ENCODE results near the gene PI16.
"Not testable (repeated sequence)": the region's sequence is repeated elsewhere in the genome, so short reads cannot be mapped to it uniquely, and the experiment has no call there.

PI16 gene

GRCh38 chr6:36929152-36929551 lies 25.4 kb upstream of the PI16 start:
- DNase-seq = no peak

GRCh38 chr6:36929607-36930006 lies 24.9 kb upstream of the PI16 start:
- no peak for DNase-seq

- DNase-seq = no peak
Measured at GRCh38 chr6:36930483-36930882, 24.1 kb upstream of the PI16 start.

- no peak for DNase-seq
Measured at GRCh38 chr6:36933102-36933501, 21.4 kb upstream of the PI16 start.

- DNase-seq = no peak
Measured at GRCh38 chr6:36933519-36933918, 21.0 kb upstream of the PI16 start.

DNA sequence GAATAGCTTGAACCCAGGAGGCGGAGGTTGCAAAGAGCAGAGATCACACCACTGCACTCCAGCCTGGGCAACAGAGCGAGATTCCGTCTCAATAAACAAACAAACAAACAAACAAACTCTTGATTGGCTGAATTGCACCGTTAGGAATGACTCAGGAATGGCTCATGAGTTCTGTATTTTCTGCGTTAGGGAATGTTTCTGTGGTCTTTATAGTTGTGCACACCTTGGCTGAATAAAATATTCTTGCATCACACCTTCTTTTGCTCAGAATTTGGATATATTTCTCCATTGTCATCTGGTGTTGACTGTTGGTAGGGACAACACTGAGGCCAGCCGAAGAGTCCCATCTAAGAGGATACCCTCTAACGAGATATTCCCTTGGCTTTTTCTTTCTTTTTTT lies 19.6 kb upstream of the PI16 start:
- no peak for DNase-seq

DNA sequence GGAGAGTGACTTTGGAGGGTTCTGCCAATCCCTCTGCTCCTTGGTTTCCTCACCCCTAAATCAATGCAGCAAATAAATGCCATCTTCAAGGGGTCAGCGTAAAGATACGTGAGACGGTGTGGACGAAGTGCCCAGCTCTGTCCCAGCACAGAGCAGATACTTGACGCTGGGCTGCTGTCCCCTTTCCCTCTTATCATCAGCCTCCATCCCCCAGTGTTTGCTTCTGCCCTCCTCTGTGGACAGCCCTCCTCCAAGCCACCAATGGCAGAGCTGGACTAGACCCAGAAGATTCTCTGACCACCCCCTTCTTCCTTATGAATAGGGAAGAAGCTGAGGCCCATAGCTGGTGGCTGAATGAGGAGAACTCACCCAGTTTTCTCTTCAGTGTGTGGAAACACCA lies 17.7 kb upstream of the PI16 start:
- no peak for DNase-seq

DNA sequence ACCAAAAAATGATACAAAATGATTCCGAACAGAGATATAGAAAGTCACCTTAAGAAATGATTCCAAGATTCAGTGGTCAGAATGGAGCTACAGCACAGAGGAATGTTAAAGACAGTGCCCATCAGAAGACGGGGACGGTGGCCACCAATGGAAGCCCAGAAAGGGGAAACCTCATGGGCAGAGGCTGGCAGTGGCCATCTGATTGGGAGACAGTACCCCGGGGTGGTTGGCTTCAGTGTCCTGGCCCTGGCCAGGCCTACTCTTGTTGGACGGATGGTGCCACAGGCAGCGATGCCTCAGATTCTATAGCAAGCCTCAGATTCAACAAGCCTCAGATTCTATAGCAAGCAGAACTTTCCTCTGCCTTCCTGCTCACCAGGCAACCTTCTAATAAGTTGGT lies 16.6 kb upstream of the PI16 start:
- no peak for DNase-seq

GRCh38 chr6:36938536-36938935 lies 16.0 kb upstream of the PI16 start:
- DNase-seq = no peak

DNA sequence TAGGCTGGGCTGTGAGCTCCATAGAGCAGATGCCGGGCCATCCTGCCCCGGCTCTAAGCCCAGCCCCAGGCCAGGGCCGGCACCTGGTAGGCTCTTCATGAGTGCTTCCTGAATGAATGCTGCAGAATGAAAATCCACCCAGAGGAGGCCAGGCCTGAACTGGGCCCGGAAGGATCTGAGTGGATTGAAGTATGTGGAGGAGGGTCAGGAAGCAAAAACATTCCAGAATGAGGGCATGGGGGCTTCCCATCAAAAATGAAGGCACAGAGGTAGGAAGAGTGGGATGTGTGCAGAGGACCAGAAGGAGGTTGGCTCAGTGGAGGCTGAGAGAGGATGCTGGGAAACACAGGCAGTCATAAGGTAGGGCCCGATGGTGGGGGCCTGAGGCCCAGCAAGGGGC lies 15.5 kb upstream of the PI16 start:
- DNase-seq = not testable (repeated sequence)

DNA sequence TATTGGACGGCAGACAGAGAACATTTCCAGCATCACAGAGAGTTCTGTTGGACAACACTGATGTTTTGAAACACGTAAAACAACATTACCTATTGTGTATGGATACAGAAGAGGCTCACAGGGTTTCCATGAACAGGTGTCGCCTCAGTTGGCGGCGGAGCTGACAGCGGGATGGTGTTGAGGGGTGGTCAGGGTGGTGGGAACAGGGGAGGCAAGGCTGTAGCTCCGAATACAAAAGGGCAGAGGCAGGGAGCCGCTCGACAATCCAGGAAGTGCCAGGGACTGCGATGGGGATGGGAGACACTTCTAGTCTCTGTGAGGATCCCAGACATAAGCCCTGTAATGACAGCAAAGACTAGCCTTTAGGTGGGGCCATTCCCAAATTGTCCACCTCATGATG lies 14.5 kb upstream of the PI16 start:
- no peak for DNase-seq

- DNase-seq = not testable (repeated sequence)
Measured at GRCh38 chr6:36941561-36941960, 13.0 kb upstream of the PI16 start.

GRCh38 chr6:36942329-36942728 lies 12.2 kb upstream of the PI16 start:
- DNase-seq = not testable (repeated sequence)

DNA sequence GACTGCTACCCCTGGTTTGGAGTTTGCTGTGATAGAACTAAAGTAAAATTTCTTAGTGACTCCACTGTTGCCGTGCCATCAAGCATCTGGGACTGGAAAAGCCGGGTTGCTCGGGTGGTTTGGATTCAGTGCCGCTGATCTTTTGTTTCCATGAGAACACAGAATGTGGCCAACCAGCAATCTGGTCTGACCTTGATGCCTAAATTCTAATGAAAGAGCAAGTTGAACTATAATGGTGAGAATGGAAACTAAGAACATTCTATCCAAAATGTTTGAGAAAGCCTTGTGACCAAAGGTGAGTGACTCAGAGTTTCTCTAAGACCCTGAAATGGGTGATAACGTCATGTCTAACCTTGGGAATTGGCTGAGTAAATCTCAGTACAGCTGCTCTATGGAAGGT lies 9.9 kb upstream of the PI16 start:
- no peak for DNase-seq

DNA sequence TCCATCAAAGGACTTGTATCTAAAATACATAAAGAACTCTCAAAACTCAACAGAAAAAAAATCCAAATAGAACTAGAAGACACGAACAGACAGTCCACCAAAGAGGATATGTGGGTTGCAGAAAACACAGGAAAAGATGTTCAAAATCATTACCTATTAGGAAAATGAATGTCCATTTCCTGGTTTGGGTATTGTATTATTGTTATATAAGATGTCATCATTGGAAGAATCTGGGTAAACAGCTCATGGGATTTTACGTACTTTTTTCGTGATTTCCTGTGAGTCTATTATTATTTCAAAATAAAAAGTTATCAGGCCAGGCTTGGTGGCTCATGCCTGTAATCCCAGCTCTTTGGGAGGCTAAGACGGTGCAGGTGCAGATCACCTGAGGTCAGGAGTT lies 9.2 kb upstream of the PI16 start:
- DNase-seq = no peak

- DNase-seq = no peak
Measured at GRCh38 chr6:36946526-36946925, 8.0 kb upstream of the PI16 start.

- no peak for DNase-seq
Measured at GRCh38 chr6:36947570-36948351, 6.8 kb upstream of the PI16 start.

GRCh38 chr6:36949076-36949475 lies 5.5 kb upstream of the PI16 start:
- DNase-seq = not testable (repeated sequence)

DNA sequence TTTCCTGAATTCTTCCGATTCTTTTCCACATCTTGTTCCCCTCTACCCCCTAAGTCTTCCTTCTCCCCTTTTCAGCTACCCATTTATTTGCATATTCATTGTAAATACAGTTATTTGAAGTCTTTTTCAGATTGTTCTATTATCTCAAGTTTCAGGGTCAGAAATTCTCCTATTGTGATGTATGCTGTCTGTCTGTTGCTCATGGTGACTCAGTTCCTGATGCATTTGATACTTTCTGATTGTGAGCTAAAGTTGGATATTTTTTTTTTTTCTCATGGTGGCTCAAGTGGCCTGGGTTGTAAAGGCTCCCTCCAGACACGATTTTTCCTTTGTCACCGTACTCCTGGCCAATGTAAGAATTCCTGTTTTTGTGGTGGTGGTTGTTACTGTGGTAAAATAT lies 4.9 kb upstream of the PI16 start:
- no peak for DNase-seq

- DNase-seq = no peak
Measured at GRCh38 chr6:36953931-36954261, 642 bp upstream of the PI16 start.

GRCh38 chr6:36955136-36955535 lies 598 bp downstream of the PI16 start:
- DNase-seq = no peak

- no peak for DNase-seq
Measured at GRCh38 chr6:36955671-36956445, 1.3 kb downstream of the PI16 start.

DNA sequence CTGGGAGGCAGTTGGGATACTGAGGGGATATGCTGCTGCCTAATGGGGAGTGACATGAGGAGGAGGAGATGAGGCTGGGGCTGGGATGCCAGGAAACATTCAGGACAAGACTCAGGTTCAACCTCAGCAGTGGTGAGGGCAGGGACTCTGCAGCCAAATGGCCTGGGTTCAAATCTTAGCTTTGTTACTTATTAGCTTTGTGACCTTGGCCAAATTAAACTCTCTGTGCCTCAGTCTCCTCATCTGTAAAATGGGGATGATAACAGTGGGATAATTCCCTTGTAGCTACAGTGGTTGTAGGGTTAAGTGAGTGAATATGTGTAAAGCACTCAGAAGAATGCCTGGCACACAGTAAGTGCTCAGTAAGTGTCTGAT lies 1.9 kb downstream of the PI16 start:
- no peak for DNase-seq

DNA sequence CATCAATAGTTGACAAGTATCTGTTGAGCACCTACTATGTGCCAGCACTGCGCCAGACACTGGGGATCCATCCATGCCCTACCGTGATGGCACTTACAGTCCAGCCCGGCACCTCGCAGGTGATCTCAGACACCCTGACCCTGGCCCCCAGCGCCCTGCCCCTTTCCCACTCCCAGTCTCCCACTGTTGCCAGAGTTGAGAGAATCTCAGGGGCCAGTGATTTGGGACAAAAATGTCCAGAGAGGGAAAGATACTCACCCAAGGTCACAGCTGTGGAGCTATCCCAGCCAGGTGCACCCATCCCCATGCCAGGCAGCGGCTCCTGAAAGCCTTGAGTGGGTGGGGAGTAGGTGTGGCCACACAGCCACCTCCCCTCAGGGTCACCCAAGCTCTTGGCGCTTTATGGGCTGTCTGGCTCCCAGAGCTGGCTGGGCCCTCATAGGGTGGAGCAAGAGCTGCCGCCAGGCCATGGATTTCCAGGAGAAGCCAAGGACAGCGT lies 3.3 kb downstream of the PI16 start:
- DNase-seq = no peak
